Panc1 (cell line): ENCODE data around the gene METTL22. TPM values are rescaled to one million over a fixed set of nuclear protein-coding genes. Genes with fewer than 3 reads are reported as not detected.

ENCODE experiments used
- ATAC-seq: fragments of 200-7000 bp; cut with Tn5 transposase; 2 replicates; pipeline ENCODE4 v1.9.1; 2020; ENCODE audit warnings: mild to moderate bottlenecking, moderate library complexity
- BruUV-seq: library from RNA; stranded (reverse); fragments of 400-500 nt; replicated peaks from 2 replicates; lab custom pipeline; 2021; lab: Mats Ljungman, UMichigan
- CTCF ChIA-PET: fragments of 300-600 bp; sonication (Branson Sonifier 250); formaldehyde crosslinking; loops from one replicate; lab custom pipeline; 2022; ENCODE audit warnings: antibody characterized with exemption; lab: Charles Lee
- POLR2A ChIA-PET: fragments of 300-600 bp; sonication (Branson Sonifier 250); formaldehyde crosslinking; loops from one replicate; lab custom pipeline; 2022; ENCODE audit warnings: antibody characterized with exemption; lab: Charles Lee
- DNase-seq: peaks from one replicate; pipeline ENCODE4 v3.0.0-alpha.2; 2010; ENCODE audit warnings: low read depth, low spot score
- H3K27ac ChIP-seq: 2 replicates; pipeline ENCODE4 v1.5.1; 2011; ENCODE audit warnings: mild to moderate bottlenecking, low read length, inconsistent platforms
- H3K27me3 ChIP-seq: fragments of 200-500 bp; sonication (Bioruptor generic); 2 replicates; pipeline ENCODE4 v1.6.0; 2014; ENCODE audit warnings: low read length, inconsistent platforms; ENCODE audit not compliant: control insufficient read depth, insufficient read depth
- H3K36me3 ChIP-seq: fragments of 200-500 bp; sonication (Bioruptor generic); 2 replicates; pipeline ENCODE4 v1.5.1; 2014; ENCODE audit warnings: inconsistent platforms, mild to moderate bottlenecking, low read length, moderate library complexity; ENCODE audit not compliant: control insufficient read depth, insufficient read depth
- H3K4me1 ChIP-seq: 2 replicates; pipeline ENCODE4 v1.5.1; 2011; ENCODE audit warnings: inconsistent platforms, mild to moderate bottlenecking, low read length, moderate library complexity; ENCODE audit not compliant: control insufficient read depth, insufficient read depth
- H3K4me3 ChIP-seq, 2 experiments: 2 replicates each; pipeline ENCODE4 v1.5.1; 2011 to 2012; ENCODE audit warnings: low read depth in 2 of 2, low read length in 2 of 2, mild to moderate bottlenecking in 2 of 2, inconsistent platforms in 1 of 2, moderate library complexity in 1 of 2
- H3K9me3 ChIP-seq: fragments of 200-500 bp; sonication (Bioruptor generic); 2 replicates; pipeline ENCODE4 v1.5.1; 2014; ENCODE audit warnings: low read depth, mild to moderate bottlenecking, inconsistent platforms, low read length, moderate library complexity; ENCODE audit not compliant: control insufficient read depth, insufficient read depth
- CTCF ChIP-seq: fragments of 450-650 bp; IDR thresholded peaks from 2 replicates; pipeline ENCODE4 v1.5.1; 2017; ENCODE audit warnings: mild to moderate bottlenecking
- POLR2AphosphoS5 ChIP-seq: IDR thresholded peaks from 2 replicates; pipeline ENCODE4 v1.6.1; 2012; ENCODE audit warnings: mild to moderate bottlenecking, low read depth, low read length, moderate library complexity
- SIN3A ChIP-seq: IDR thresholded peaks from 2 replicates; pipeline ENCODE4 v1.6.1; 2012; ENCODE audit warnings: low read depth, mild to moderate bottlenecking, low read length, moderate library complexity, borderline replicate concordance; ENCODE audit not compliant: insufficient read depth
- TCF7L2 ChIP-seq: IDR thresholded peaks from 2 replicates; pipeline ENCODE4 v1.6.1; 2011; ENCODE audit warnings: mild to moderate bottlenecking, low read depth, low read length, inconsistent platforms
- in situ Hi-C: cut with HindIII; loops from 2 replicates; pipeline ENCODE4 v1.10.0; 2016; ENCODE audit warnings: low sequenced_read_pairs, low pct_unique_long_range_greater_than_20kb
- intact Hi-C: fragments of 100-400 bp; cut with micrococcal nuclease; formaldehyde crosslinking; loops from one replicate; pipeline ENCODE4 v1.10.0; 2022; ENCODE audit not compliant: unreplicated experiment
- total RNA-seq: library from RNA; stranded (reverse); gene quantifications from one replicate; pipeline ENCODE4 v1.2.1, GENCODE V29; 2021; ENCODE audit not compliant: unreplicated experiment
- TF ChIP-seq, protein P1 (sequence below), 2 experiments: IDR thresholded peaks; 2 replicates each; pipeline ENCODE4 v1.6.1; 2011 to 2012; ENCODE audit warnings: low read depth in 2 of 2, control low read depth in 1 of 2, low read length in 1 of 2, mild to moderate bottlenecking in 1 of 2, moderate library complexity in 1 of 2; ENCODE audit not compliant: insufficient read depth in 1 of 2

The METTL22 gene
- total RNA-seq, 1 experiment from 2014 or later = 31.8 TPM

- no peak for TF ChIP-seq TCF7L2
- TF ChIP-seq, protein P1, sequence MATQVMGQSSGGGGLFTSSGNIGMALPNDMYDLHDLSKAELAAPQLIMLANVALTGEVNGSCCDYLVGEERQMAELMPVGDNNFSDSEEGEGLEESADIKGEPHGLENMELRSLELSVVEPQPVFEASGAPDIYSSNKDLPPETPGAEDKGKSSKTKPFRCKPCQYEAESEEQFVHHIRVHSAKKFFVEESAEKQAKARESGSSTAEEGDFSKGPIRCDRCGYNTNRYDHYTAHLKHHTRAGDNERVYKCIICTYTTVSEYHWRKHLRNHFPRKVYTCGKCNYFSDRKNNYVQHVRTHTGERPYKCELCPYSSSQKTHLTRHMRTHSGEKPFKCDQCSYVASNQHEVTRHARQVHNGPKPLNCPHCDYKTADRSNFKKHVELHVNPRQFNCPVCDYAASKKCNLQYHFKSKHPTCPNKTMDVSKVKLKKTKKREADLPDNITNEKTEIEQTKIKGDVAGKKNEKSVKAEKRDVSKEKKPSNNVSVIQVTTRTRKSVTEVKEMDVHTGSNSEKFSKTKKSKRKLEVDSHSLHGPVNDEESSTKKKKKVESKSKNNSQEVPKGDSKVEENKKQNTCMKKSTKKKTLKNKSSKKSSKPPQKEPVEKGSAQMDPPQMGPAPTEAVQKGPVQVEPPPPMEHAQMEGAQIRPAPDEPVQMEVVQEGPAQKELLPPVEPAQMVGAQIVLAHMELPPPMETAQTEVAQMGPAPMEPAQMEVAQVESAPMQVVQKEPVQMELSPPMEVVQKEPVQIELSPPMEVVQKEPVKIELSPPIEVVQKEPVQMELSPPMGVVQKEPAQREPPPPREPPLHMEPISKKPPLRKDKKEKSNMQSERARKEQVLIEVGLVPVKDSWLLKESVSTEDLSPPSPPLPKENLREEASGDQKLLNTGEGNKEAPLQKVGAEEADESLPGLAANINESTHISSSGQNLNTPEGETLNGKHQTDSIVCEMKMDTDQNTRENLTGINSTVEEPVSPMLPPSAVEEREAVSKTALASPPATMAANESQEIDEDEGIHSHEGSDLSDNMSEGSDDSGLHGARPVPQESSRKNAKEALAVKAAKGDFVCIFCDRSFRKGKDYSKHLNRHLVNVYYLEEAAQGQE (IDR thresholded peaks at IDR 0.05; ENCODE audit: insufficient read depth in 1 of 2, low read depth in 2 of 2, low read length in 1 of 2) = no peak
- TF ChIP-seq SIN3A = no peak
- no peak for TF ChIP-seq CTCF
- TF ChIP-seq POLR2AphosphoS5 = no peak
- H3K36me3 ChIP-seq = no peaks in the 10 kb centered on the region
- in situ Hi-C loops = no loop called here
- no peak overlapping the region for H3K4me3 ChIP-seq
- ATAC-seq (no peak), DNase-seq (no peak)
- CTCF ChIA-PET = no interaction called here
- H3K9me3 ChIP-seq = no peaks in the 10 kb centered on the region
- no peaks in the 10 kb centered on the region for H3K4me1 ChIP-seq
- H3K27me3 ChIP-seq = peaks cover 15% of the 10 kb centered on the region
- POLR2A ChIA-PET = no interaction called here
- intact Hi-C loops = no loop called here
- H3K27ac ChIP-seq = no peak overlapping the region
- BruUV-seq = no TSS peak
Measured at GRCh38 chr16:8590811-8591210, 30.7 kb upstream of the METTL22 start.

GRCh38 chr16:8591451-8591850 lies 30.0 kb upstream of the METTL22 start:
- TF ChIP-seq TCF7L2 = no peak
- no peak for TF ChIP-seq POLR2AphosphoS5
- Histone ChIP-seq H3K4me1 (no peaks in the 10 kb centered on the region), H3K36me3 (no peaks in the 10 kb centered on the region), H3K9me3 (0 out of 2 replicates have a peak, but pooled peaks cover 4% of the 10 kb centered on the region), H3K27me3 (peaks cover 15% of the 10 kb centered on the region), H3K27ac (no peak overlapping the region), H3K4me3 (no peak overlapping the region)
- in situ Hi-C loops (no loop called here), intact Hi-C loops (no loop called here)
- POLR2A ChIA-PET = no interaction called here
- DNase-seq = no peak
- CTCF ChIA-PET = no interaction called here
- no peak for ATAC-seq
- no TSS peak for BruUV-seq

DNA sequence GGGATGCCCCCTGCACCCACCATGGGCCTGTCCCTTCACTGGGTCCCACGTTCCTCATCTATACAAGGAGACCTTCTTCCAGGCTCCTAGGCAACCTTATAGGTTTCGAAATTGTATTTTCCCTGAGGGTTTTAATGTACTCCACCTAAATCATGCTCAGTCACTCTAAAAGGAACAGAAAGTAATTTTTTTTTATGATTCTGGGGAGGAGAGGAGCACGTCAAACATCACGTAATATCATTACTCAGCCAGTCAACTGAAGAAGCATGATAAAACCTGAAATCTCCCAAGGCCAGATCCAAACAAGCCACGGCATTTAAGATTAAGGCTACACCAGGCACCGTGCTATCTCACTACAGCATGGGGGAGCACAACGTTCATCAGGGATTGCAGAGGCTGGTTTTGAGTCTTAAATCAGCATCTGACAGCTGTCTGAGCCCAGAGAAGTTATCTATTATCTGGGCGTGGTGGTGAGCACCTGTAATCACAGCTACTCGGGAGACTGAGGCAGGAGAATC lies 27.3 kb upstream of the METTL22 start:
- Histone ChIP-seq H3K9me3 (peaks cover 5% of the 10 kb centered on the region; the same call in 1 of the 2 replicates), H3K36me3 (no peaks in the 10 kb centered on the region), H3K4me3 (no peak overlapping the region), H3K4me1 (no peaks in the 10 kb centered on the region), H3K27ac (no peak overlapping the region), H3K27me3 (peaks cover 3% of the 10 kb centered on the region; the same call in 1 of the 2 replicates)
- TF ChIP-seq CTCF (no peak), POLR2AphosphoS5 (no peak), TCF7L2 (no peak), SIN3A (no peak)
- TF ChIP-seq, protein P1 (IDR thresholded peaks at IDR 0.05; ENCODE audit: insufficient read depth in 1 of 2, low read depth in 2 of 2, low read length in 1 of 2) = no peak
- no TSS peak for BruUV-seq
- POLR2A ChIA-PET = no interaction called here
- DNase-seq (no peak), ATAC-seq (no peak)
- in situ Hi-C loops = no loop called here
- intact Hi-C loops = no loop called here
- CTCF ChIA-PET = no interaction called here
